Osteoblast (primary cell): Measurements from ENCODE around the gene CPLANE2. TPM values are rescaled to one million over a fixed set of nuclear protein-coding genes. Genes with fewer than 3 reads are reported as not detected.

Experiments
- DNase-seq: peaks from one replicate; pipeline ENCODE4 v3.0.0; 2011; ENCODE audit warnings: low spot score, mixed read lengths; ENCODE audit not compliant: insufficient read length; ENCODE audit errors: missing footprints
- H2AFZ ChIP-seq: 2 replicates; pipeline ENCODE4 v1.6.0; 2011; ENCODE audit warnings: mild to moderate bottlenecking, low read length
- H3K27ac ChIP-seq: 2 replicates; pipeline ENCODE4 v1.5.1; 2011; ENCODE audit warnings: mild to moderate bottlenecking, low read depth, low read length, moderate library complexity
- H3K27me3 ChIP-seq: 2 replicates; pipeline ENCODE4 v1.6.0; 2012; ENCODE audit warnings: mild to moderate bottlenecking, control low read depth, inconsistent platforms, low read length, moderate library complexity; ENCODE audit not compliant: insufficient read depth
- H3K36me3 ChIP-seq: 2 replicates; pipeline ENCODE4 v1.5.1; 2011; ENCODE audit warnings: mild to moderate bottlenecking, low read length, control low read depth, moderate library complexity; ENCODE audit not compliant: insufficient read depth
- H3K4me1 ChIP-seq: 2 replicates; pipeline ENCODE4 v1.5.1; 2011; ENCODE audit warnings: mild to moderate bottlenecking, low read length, control low read depth, moderate library complexity; ENCODE audit not compliant: insufficient read depth
- H3K4me2 ChIP-seq: 2 replicates; pipeline ENCODE4 v1.6.0; 2011; ENCODE audit warnings: mild to moderate bottlenecking, low read length; ENCODE audit not compliant: insufficient read depth
- H3K4me3 ChIP-seq: fragments of 200-600 bp; sonication (generic); 3 replicates; pipeline ENCODE4 v1.5.1; 2012; ENCODE audit warnings: mild to moderate bottlenecking, low read length, inconsistent platforms; ENCODE audit not compliant: insufficient read depth
- H3K79me2 ChIP-seq: 2 replicates; pipeline ENCODE4 v1.6.0; 2012; ENCODE audit warnings: mild to moderate bottlenecking, low read length, control low read depth, inconsistent platforms; ENCODE audit not compliant: insufficient read depth
- H3K9me3 ChIP-seq: 2 replicates; pipeline ENCODE4 v1.5.1; 2011; ENCODE audit warnings: low read depth, low read length, control low read depth
- H4K20me1 ChIP-seq: 2 replicates; pipeline ENCODE4 v1.6.0; 2012; ENCODE audit warnings: mild to moderate bottlenecking, low read length, control low read depth; ENCODE audit not compliant: insufficient read depth
- CTCF ChIP-seq: IDR thresholded peaks from 2 replicates; pipeline ENCODE4 v1.5.1; 2011; ENCODE audit warnings: mild to moderate bottlenecking, low read depth, low read length, moderate library complexity; ENCODE audit errors: extremely low read depth
- small RNA-seq: library from RNA; depleted of rRNA; stranded (forward); fragments of <200 nt; gene quantifications from one replicate; pipeline ENCODE3, GENCODE V24; 2012
- total RNA-seq: library from RNA; depleted of rRNA; stranded (reverse); fragments of >200 nt; gene quantifications from 2 replicates; pipeline ENCODE4 v1.2.3, GENCODE V29; 2012

Gene CPLANE2
- total RNA-seq, 1 donor: 14.1 TPM

GRCh38 chr1:16183765-16184556 is 53.0 kb downstream of the CPLANE2 start:
- no peak overlapping the region for H3K4me3 ChIP-seq
- no peak for TF ChIP-seq CTCF
- H4K20me1 ChIP-seq: no peaks in the 10 kb centered on the region
- no peak overlapping the region for H2AFZ ChIP-seq
- peaks cover 45% of the 10 kb centered on the region for H3K4me1 ChIP-seq
- H3K36me3 ChIP-seq: no peaks in the 10 kb centered on the region
- DNase-seq: peak; percentile 49
- peak overlapping the region; percentile 40 for H3K27ac ChIP-seq
- H3K79me2 ChIP-seq: no peaks in the 10 kb centered on the region
- no peaks in the 10 kb centered on the region for H3K9me3 ChIP-seq
- H3K4me2 ChIP-seq: no peak overlapping the region
- H3K27me3 ChIP-seq: no peaks in the 10 kb centered on the region

- Histone ChIP-seq H3K36me3 (no peaks in the 10 kb centered on the region), H3K4me3 (no peak overlapping the region), H4K20me1 (no peaks in the 10 kb centered on the region), H3K79me2 (no peaks in the 10 kb centered on the region), H2AFZ (no peak overlapping the region), H3K4me1 (peaks cover 48% of the 10 kb centered on the region), H3K9me3 (no peaks in the 10 kb centered on the region), H3K4me2 (no peak overlapping the region), H3K27me3 (no peaks in the 10 kb centered on the region), H3K27ac (peak overlapping the region; percentile 84)
- TF ChIP-seq CTCF: no peak
- DNase-seq: peak; percentile 96
Measured at GRCh38 chr1:16183179-16183578, 53.8 kb downstream of the CPLANE2 start.

GRCh38 chr1:16181887-16182719 is 54.9 kb downstream of the CPLANE2 start:
- DNase-seq: peak; percentile 97
- Histone ChIP-seq H3K79me2 (no peaks in the 10 kb centered on the region), H3K27me3 (no peaks in the 10 kb centered on the region), H3K27ac (peak overlapping the region; percentile 84), H3K4me2 (peak overlapping the region; percentile 52), H4K20me1 (no peaks in the 10 kb centered on the region), H2AFZ (peak overlapping the region; percentile 71), H3K4me1 (peaks cover 46% of the 10 kb centered on the region), H3K4me3 (peak overlapping the region; percentile 21), H3K9me3 (no peaks in the 10 kb centered on the region), H3K36me3 (no peaks in the 10 kb centered on the region)
- TF ChIP-seq CTCF: no peak

Small RNA genes within 50 kb of the gene (small RNA-seq; reads per million reads assigned to genes)
- 0.82 reads per million, percentile 14 among the genes with 10 or more reads in this experiment for gene MT1XP1

Other genes with a start within 250 kb of the CPLANE2 start
- not detected in 2 replicates for gene SRARP, start 232.9 kb downstream of the CPLANE2 start, total RNA-seq
- 4.1 and 6.9 TPM in 2 replicates for gene HSPB7, start 219.1 kb downstream of the CPLANE2 start, total RNA-seq
- gene CLCNKA, start 215.1 kb downstream of the CPLANE2 start, total RNA-seq: not detected in 2 replicates
- gene CLCNKB, start 193.4 kb downstream of the CPLANE2 start, total RNA-seq: 0.29 and 0.36 TPM in 2 replicates
- gene FAM131C, start 163.5 kb downstream of the CPLANE2 start, total RNA-seq: 0.36 TPM in 1 of 2 replicates, not detected in the other
- 13.3 and 21.0 TPM in 2 replicates for gene EPHA2, start 81.1 kb downstream of the CPLANE2 start, total RNA-seq
- 5.9 and 6.5 TPM in 2 replicates for gene ARHGEF19, start 24.5 kb downstream of the CPLANE2 start, total RNA-seq
- gene FBXO42, start 115.3 kb upstream of the CPLANE2 start, total RNA-seq: 15.0 and 16.3 TPM in 2 replicates
- gene SZRD1, start 130.1 kb upstream of the CPLANE2 start, total RNA-seq: 63.6 and 66.2 TPM in 2 replicates
- not detected in 2 replicates for gene SPATA21, start 200.2 kb upstream of the CPLANE2 start, total RNA-seq
- gene NECAP2, start 203.5 kb upstream of the CPLANE2 start, total RNA-seq: 76.0 and 76.3 TPM in 2 replicates